Astrocyte (in vitro differentiated cells and primary cell): Measurements from ENCODE around the gene KCNN3. TPM values are rescaled to one million over a fixed set of nuclear protein-coding genes. Genes with fewer than 3 reads are reported as not detected.

Experiments used
- DNase-seq: peaks from one replicate; pipeline ENCODE4 v3.0.0-alpha.2; 2010; ENCODE audit warnings: low read depth
- FAIRE-seq: peaks from 2 replicates; lab custom pipeline; 2011; peaks lifted over from hg19 to GRCh38; lab: Jason Lieb, UNC
- H2AFZ ChIP-seq: 2 replicates; pipeline ENCODE4 v1.6.0; 2012; ENCODE audit warnings: low read depth, low read length, inconsistent platforms
- H3K27ac ChIP-seq: 2 replicates; pipeline ENCODE4 v1.5.1; 2011; ENCODE audit warnings: low read depth, low read length, inconsistent platforms
- H3K27me3 ChIP-seq: 2 replicates; pipeline ENCODE4 v1.6.0; 2011; ENCODE audit warnings: low read length, inconsistent platforms; ENCODE audit not compliant: insufficient read depth
- H3K36me3 ChIP-seq: 2 replicates; pipeline ENCODE4 v1.5.1; 2011; ENCODE audit warnings: low read length, inconsistent platforms; ENCODE audit not compliant: insufficient read depth
- H3K4me1 ChIP-seq: 2 replicates; pipeline ENCODE4 v1.5.1; 2011; ENCODE audit warnings: low read length, inconsistent platforms; ENCODE audit not compliant: insufficient read depth
- H3K4me2 ChIP-seq: 2 replicates; pipeline ENCODE4 v1.6.0; 2012; ENCODE audit warnings: low read length, inconsistent platforms
- H3K4me3 ChIP-seq: 2 replicates; pipeline ENCODE4 v1.5.1; 2011; ENCODE audit warnings: low read depth, mild to moderate bottlenecking, low read length, inconsistent platforms; ENCODE audit not compliant: insufficient read depth
- H3K79me2 ChIP-seq: 2 replicates; pipeline ENCODE4 v1.6.0; 2012; ENCODE audit warnings: mild to moderate bottlenecking, low read length, inconsistent platforms; ENCODE audit not compliant: insufficient read depth
- H3K9ac ChIP-seq: 2 replicates; pipeline ENCODE4 v1.6.0; 2012; ENCODE audit warnings: mild to moderate bottlenecking, low read length, inconsistent platforms
- H3K9me3 ChIP-seq: 2 replicates; pipeline ENCODE4 v1.5.1; 2012; ENCODE audit warnings: low read depth, mild to moderate bottlenecking, low read length, inconsistent platforms; ENCODE audit not compliant: insufficient read depth
- H4K20me1 ChIP-seq: 2 replicates; pipeline ENCODE4 v1.6.0; 2012; ENCODE audit warnings: low read length, inconsistent platforms; ENCODE audit not compliant: insufficient read depth
- H3K27ac Mint-ChIP-seq: one replicate; pipeline ENCODE4 v1.8.0; 2021; ENCODE audit warnings: mild to moderate bottlenecking, mixed read lengths; ENCODE audit not compliant: unreplicated experiment
- H3K27me3 Mint-ChIP-seq: one replicate; pipeline ENCODE4 v1.8.0; 2021; ENCODE audit warnings: low read depth, mixed read lengths; ENCODE audit not compliant: unreplicated experiment
- H3K36me3 Mint-ChIP-seq: one replicate; pipeline ENCODE4 v1.8.0; 2021; ENCODE audit warnings: low read depth, mixed read lengths; ENCODE audit not compliant: unreplicated experiment
- H3K4me1 Mint-ChIP-seq: one replicate; pipeline ENCODE4 v1.8.0; 2021; ENCODE audit warnings: low read depth, mixed read lengths; ENCODE audit not compliant: unreplicated experiment
- H3K4me3 Mint-ChIP-seq: one replicate; pipeline ENCODE4 v1.8.0; 2021; ENCODE audit warnings: mild to moderate bottlenecking, moderate library complexity, mixed read lengths; ENCODE audit not compliant: unreplicated experiment
- H3K9me3 Mint-ChIP-seq: one replicate; pipeline ENCODE4 v1.8.0; 2021; ENCODE audit warnings: mild to moderate bottlenecking, mixed read lengths; ENCODE audit not compliant: unreplicated experiment
- CTCF ChIP-seq: IDR thresholded peaks from 2 replicates; pipeline ENCODE4 v1.5.1; 2011; ENCODE audit warnings: low read depth, mild to moderate bottlenecking, inconsistent platforms, low read length, moderate library complexity; ENCODE audit not compliant: insufficient read depth
- EZH2 ChIP-seq: IDR thresholded peaks from 2 replicates; pipeline ENCODE4 v1.6.1; 2012; ENCODE audit warnings: mild to moderate bottlenecking, low read length, inconsistent platforms; ENCODE audit not compliant: insufficient read depth
- total RNA-seq: library from RNA; stranded (reverse); gene quantifications from 2 replicates; pipeline ENCODE4 v1.2.1, GENCODE V29; 2021

The KCNN3 gene
- total RNA-seq, 1 donor from 2014 or later = 0.66 TPM

- Histone ChIP-seq H3K27me3 (peaks cover 9% of the 10 kb centered on the region), H2AFZ (no peak overlapping the region), H3K36me3 (no peaks in the 10 kb centered on the region), H3K9ac (no peak overlapping the region), H3K4me2 (no peak overlapping the region), H3K79me2 (no peaks in the 10 kb centered on the region), H3K9me3 (no peaks in the 10 kb centered on the region), H3K4me3 (no peak overlapping the region), H3K27ac (no peak overlapping the region), H4K20me1 (no peaks in the 10 kb centered on the region), H3K4me1 (no peaks in the 10 kb centered on the region)
- no peak overlapping the region for H3K4me3 Mint-ChIP-seq
- no peak for DNase-seq
- peaks cover 5% of the 10 kb centered on the region for H3K36me3 Mint-ChIP-seq
- FAIRE-seq = no peak
- H3K27me3 Mint-ChIP-seq = peaks cover 55% of the 10 kb centered on the region
- TF ChIP-seq CTCF (no peak), EZH2 (no peak)
- H3K4me1 Mint-ChIP-seq = no peaks in the 10 kb centered on the region
- no peak overlapping the region for H3K27ac Mint-ChIP-seq
- H3K9me3 Mint-ChIP-seq = no peaks in the 10 kb centered on the region
Observed at GRCh38 chr1:154818911-154819310, 51.2 kb downstream of the KCNN3 start.

GRCh38 chr1:154816937-154817336 is 53.1 kb downstream of the KCNN3 start:
- Mint-ChIP-seq H3K4me3 (no peak overlapping the region), H3K36me3 (peaks cover 5% of the 10 kb centered on the region), H3K4me1 (peaks cover 2% of the 10 kb centered on the region), H3K9me3 (no peaks in the 10 kb centered on the region), H3K27ac (no peak overlapping the region), H3K27me3 (peaks cover 48% of the 10 kb centered on the region)
- Histone ChIP-seq H3K27me3 (peaks cover 17% of the 10 kb centered on the region), H3K9ac (no peak overlapping the region), H2AFZ (no peak overlapping the region), H3K4me1 (peaks cover 7% of the 10 kb centered on the region), H3K36me3 (no peaks in the 10 kb centered on the region), H4K20me1 (no peaks in the 10 kb centered on the region), H3K79me2 (no peaks in the 10 kb centered on the region), H3K4me2 (no peak overlapping the region), H3K4me3 (no peak overlapping the region), H3K9me3 (no peaks in the 10 kb centered on the region), H3K27ac (no peak overlapping the region)
- TF ChIP-seq EZH2 (no peak), CTCF (no peak)
- DNase-seq = no peak
- FAIRE-seq = no peak

- Histone ChIP-seq H3K9ac (no peak overlapping the region), H3K27ac (no peak overlapping the region), H4K20me1 (no peaks in the 10 kb centered on the region), H3K4me1 (peaks cover 7% of the 10 kb centered on the region), H3K79me2 (no peaks in the 10 kb centered on the region), H3K36me3 (no peaks in the 10 kb centered on the region), H3K9me3 (no peaks in the 10 kb centered on the region), H3K4me2 (no peak overlapping the region), H3K27me3 (peaks cover 17% of the 10 kb centered on the region), H2AFZ (no peak overlapping the region), H3K4me3 (no peak overlapping the region)
- FAIRE-seq (no peak), DNase-seq (no peak)
- H3K9me3 Mint-ChIP-seq = no peaks in the 10 kb centered on the region
- peaks cover 5% of the 10 kb centered on the region for H3K36me3 Mint-ChIP-seq
- H3K27ac Mint-ChIP-seq = no peak overlapping the region
- H3K4me1 Mint-ChIP-seq = peaks cover 2% of the 10 kb centered on the region
- TF ChIP-seq EZH2 (no peak), CTCF (no peak)
- H3K4me3 Mint-ChIP-seq = no peak overlapping the region
- peaks cover 42% of the 10 kb centered on the region for H3K27me3 Mint-ChIP-seq
Observed at GRCh38 chr1:154816369-154816768, 53.7 kb downstream of the KCNN3 start.
